GM21381 (cell line): ENCODE measurements around the gene PURB.
A peak's percentile ranks its signal among the peaks of the same experiment; 100 is the strongest.
"Not testable (repeated sequence)": the region's sequence is repeated elsewhere in the genome, so short reads cannot be mapped to it uniquely, and the experiment has no call there.

Experiments used
- ATAC-seq: cut with Tn5 transposase; IDR thresholded peaks from one replicate; pipeline ENCODE4 v1.9.1; 2021; ENCODE audit warnings: mild to moderate bottlenecking, moderate library complexity; ENCODE audit not compliant: unreplicated experiment

PURB gene

DNA sequence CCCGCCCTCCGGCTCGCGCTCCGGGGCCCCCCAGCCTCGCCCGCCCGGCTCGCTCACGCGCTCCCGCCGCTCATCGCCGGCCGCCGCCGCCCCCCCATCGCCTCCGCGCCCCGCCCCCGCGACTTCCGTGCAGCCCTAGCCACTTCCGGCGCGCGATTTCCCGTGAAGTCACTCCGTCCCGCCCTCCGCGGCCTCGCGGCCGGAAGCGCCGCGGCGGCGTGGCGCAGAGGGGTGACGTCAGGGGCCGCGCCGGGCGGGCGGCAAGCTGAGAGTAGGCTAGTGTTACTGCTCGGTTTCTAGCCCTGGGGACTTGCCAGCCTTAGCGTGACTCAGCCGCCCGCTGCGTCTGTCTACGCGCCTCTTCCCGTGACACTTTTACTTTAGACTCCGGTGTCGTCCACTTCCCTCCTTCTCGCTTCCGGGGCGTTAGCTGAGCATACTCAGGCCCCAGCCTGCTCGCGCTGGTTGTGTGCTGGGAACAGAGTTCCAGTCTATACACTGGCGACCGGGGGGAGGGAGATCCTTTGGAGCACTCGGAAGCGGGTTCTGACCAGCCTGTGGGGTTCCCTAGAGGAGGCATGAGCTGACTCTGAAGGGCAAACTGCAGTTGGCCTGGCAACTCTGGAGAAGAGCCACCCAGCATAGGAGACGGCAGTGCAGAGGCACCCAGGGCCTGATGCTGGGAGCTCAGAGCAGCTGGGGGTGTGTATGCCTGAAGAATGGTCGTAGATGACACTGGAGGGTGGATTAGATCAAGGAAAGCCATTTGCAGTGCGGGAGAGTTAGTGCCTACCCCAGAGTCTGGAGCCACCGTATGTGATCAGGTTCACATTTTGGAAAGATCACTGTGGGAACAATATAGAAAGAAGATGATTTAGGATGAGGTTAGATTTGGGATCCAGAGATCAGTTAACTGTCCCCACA is at the start of gene PURB:
Gene PURB (minus strand): TSS at position 137 of the 924 bp plus-strand sequence. CDS start 182 bp downstream, outside the sequence.
- ATAC-seq = peak; percentile 85

DNA sequence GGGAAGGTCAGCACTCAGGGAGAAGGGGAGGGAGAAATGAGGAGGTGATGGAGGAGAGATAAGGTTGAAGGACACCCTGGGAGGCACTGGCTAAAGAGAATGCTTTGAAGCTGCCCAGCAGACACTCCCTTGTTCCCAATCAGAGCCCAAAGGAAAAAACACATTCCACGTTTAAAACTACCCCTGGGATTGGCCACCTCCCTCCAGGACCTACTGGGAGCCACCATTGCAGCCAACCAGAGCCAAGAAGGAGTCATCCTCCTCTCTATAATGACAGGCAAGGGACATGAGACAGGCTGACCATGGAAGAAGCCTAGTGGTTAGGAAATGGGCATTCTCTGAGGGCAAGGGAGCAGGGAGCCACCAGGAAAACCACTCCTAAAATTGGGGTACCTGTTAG is 49.7 kb upstream of the PURB start:
- ATAC-seq = no peak

DNA sequence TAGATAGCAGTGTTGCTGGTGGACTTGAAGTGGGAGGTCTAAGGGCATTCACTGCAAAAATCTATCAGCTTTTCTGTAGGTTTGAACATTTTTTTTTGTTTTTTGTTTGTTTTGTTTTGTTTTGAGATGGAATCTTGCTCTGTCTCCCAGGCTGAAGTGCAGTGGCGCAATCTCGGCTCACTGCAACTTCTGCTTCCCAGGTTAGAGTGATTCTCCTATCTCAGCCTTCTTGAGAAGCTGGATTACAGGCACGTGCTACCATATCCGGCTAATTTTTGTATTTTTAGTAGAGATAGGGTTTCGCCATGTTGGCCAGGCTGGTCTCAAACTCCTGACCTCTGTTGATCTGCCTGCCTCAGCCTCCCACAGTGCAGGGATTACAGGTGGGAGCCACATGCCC is 49.2 kb upstream of the PURB start:
- ATAC-seq = not testable (repeated sequence)

DNA sequence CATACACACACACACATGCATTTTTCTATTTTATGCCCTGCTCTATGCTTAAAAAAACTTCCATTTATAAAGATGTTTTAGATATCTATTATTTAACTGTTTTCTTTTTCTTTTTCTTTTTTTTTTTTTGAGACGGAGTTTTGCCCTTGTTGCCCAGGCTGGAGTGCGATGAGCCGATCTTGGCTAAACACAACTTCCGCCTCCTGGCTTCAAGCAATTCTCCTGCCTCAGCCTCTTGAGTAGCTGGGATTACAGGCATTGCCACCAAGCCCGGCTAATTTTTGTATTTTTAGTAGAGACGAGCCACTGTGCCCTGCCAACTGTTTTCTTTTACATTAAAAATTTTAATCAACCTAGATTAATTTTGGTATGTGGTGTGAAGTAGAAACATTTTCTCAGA is 45.6 kb upstream of the PURB start:
- no peak for ATAC-seq

DNA sequence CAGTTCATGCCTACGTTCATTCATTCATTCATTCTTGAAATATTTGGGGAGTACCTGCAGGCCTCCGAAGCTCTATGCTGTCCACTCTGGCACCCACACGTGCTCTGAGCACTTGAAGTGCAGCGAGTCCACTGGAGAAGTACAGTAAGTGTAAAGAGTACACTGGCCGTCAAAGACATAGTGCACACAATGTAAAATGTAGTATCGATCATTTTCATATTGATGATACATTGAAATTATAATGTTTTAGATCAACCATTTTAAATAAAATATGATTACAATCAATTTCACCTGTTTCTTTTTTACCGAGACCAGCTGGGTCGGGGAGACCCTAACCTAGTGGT is 37.0 kb upstream of the PURB start:
- ATAC-seq = no peak

DNA sequence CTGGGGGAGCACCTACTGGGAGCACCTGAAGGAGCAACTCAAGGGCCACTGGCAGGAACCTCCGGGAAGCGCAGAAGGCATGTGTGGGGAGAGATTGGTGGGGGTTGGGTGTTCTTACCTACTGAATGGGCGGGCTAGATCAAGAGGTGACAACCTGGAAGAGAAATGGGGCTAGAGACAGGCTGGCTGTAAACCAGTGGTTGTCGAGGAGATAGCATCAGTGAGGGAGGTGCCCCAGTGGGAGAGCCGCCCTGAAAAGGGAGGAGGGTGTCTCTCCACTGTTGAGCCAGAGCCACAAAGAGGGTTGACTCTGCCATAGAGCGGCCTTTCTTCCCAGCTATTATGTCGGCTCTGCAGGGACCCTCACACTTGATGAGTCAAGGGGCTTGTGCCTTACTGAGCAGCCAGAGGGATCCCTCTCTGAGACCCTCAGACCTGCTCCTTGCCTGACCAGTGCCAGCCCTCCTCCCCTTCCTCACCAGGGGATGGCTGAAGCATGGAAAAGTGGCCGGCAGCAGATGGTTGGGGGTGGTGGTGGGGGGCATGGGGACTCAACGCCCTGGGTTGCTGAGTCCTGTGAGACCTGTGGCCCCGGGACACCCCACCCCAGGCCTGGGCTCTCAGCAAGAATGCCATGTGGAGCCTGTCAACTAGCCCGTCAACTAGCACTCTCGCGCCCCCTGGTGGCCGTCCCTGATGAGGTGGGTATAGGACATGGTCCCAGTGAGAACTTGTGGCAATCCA is 36.4 kb upstream of the PURB start:
- ATAC-seq = peak; percentile 54

DNA sequence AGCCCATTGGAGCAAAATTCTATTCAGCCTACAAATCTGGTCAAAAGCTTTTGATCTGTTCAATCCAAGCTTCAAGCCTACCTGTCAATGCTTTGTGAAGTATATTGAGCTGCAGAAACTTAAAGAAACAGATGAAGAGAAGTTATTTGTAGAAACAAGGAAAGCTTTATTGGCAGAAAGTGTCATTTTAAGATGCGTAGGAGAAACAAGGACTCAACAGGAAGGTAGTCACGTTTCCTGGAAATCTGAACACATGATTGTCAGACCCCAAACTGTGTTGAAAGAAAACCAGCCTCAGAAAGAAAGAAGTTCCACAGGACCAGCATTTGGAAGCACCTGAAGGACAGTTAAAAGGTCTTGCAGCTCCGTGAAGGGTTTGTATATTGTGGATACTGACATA is 34.8 kb upstream of the PURB start:
- ATAC-seq = no peak

DNA sequence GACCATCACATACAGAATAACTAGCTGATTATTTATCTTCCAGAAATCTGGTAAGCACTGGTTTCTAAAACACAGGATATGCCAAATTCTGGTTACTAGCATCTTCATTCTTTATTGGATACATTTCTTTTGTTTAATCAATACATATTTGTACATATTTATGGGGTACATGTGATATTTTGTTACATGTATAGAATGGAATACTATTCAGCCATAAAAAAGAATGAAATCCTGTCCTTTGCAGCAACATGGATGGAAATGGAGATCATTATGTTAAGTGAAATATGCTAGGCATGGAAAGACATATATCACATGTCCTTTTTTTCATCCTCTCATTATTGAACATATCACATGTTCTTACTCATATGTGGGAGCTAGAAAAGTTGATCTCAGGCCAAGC is 32.7 kb upstream of the PURB start:
- no peak for ATAC-seq

DNA sequence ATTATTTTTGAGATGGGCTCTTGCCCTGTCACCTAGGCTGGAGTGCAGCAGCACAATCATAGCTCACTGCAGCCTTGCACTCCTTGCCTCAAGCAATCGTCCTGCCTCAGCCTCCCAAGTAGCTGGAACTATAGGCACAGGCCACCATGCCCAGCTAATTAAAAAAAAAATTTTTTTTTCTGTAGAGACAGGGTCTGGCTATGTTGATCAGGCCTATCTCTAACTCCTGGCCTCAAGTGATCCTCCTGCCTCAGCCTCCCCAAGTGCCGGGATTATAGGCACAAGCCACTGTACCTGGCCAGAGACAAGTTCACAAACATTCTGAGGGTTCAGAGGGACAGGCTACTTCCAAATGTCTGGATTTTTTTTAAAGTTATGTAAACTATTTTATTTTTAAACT is 32.1 kb upstream of the PURB start:
- no peak for ATAC-seq

DNA sequence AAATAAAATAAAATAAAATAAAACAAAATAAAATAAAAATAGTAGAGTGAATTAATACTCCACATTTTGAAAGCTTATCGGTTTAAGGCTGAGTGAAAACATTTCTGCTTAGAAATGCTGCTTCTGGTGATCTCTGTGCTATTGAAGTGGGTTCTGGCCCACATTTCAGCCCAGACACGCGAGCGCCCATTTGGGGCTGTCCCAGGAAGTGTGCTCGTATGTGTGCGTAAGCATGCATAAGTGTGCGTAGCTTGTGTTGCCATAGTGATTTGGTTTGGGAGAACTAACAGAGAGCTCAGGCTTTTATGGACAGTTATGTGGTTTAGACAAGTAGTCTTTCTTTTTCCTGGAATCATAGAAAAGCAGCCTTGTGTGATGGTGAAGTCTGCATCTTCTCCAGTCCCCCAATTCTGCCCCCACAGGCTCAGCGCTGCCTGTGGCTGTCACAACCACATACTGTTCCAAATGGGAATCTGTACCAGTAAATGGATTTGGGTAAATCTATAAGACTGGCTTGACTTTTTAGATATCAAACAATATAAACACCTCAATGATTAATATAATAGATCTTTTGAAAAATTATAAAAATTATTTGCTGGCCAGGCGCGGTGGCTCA is 29.8 kb upstream of the PURB start:
- peak; percentile 52 for ATAC-seq

DNA sequence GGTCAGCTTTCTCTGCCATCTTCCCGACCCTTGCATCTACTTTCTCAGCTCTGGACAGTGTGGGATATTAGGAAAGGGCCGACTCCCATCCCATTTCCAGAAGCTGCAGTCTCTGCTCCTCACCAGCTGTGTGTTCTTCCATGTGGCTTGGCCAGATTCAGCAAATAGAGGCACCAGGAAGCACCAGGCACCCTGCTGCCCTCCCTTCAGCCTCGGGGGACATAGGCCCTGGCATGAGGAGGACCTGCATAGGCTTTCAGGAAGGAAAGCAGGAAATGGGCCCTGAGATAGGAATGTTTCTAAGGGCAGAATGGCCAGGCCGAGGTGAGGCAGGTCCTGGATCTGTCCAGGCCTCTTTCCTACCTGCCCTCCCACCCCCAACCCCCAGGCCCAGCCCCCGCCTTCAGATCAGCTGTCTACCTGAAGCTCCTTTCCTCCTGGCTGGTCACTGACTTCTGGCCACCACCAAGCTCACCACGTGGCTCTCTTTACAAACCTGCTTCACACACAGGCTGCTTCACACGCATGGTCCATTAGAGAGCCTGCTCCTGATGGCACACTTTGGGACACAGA is 27.5 kb upstream of the PURB start:
- no peak for ATAC-seq

DNA sequence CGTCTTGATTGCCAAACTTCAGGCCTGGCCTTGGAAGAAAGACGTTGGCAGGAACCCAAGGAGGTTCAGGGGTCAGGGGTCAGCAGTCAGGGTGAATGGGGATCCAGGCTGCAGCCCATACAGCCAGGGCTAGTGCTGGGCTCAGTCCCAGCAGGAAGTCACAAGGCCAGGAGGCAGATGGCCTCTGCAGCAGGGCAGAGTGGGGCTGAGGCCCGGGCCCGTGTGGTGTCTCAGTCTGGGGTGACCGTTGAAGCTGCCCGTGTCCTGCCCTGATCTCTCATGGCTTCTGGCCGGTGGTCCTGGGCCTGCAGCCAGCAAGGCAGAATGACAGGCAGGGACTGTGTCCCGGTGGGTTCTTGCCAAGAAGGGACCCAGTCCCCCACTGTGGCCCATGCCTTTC is 26.6 kb upstream of the PURB start:
- ATAC-seq = no peak

DNA sequence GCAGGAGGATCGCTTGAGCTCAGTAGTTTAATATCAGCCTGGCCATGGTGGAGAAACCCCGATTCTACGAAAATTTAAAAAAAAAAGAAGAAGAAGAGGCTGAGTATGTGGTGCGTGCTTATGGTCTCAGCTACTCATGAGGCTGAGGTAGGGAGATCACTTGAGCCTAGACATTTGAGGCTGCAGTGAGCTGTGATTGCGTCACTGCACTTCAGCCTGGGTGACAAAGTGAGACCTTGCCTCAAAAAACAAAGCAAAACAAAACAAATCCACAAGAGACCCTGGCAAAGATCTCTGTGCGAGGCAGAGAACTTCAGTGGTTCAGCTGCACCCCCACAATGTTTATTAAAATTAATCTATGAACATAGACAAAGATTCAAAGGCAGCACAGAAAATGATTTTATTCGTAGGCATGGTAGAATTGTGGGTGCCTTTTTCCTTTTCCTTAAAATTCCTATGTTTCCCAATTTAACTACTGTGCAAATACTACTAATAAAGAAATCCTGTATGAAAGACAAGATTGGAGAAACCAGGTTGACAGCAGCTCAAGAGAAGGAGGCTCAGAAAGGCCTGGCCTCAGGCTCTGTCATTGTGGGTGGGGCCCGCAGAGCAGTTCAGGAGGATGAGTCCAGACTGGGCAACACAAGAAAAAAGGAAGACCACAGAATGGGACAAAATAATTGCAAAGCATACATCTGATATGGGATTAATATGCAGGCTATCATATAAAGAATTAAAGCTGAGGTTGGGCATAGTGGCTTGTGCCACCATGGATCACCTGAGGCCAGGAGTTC is 24.5 kb upstream of the PURB start:
- no peak for ATAC-seq

DNA sequence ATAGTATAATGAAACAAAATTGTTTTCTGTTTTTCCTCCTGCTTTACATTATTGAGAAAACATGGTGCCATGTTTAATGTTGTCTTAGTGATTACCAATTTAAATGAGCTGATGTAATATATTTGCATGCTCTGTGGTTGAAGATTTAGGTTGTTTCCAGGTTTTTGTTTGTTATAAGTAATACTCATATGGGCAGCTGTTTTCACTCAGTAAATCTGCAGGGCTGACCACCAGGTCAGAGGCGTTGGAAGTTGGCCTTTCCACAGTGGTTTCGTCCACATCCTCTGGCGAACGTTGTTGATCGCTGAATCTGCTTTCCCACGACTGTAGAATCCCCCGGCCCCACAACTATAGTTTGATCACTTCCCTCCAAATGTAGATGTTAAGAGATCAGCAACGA is 21.6 kb upstream of the PURB start:
- no peak for ATAC-seq

DNA sequence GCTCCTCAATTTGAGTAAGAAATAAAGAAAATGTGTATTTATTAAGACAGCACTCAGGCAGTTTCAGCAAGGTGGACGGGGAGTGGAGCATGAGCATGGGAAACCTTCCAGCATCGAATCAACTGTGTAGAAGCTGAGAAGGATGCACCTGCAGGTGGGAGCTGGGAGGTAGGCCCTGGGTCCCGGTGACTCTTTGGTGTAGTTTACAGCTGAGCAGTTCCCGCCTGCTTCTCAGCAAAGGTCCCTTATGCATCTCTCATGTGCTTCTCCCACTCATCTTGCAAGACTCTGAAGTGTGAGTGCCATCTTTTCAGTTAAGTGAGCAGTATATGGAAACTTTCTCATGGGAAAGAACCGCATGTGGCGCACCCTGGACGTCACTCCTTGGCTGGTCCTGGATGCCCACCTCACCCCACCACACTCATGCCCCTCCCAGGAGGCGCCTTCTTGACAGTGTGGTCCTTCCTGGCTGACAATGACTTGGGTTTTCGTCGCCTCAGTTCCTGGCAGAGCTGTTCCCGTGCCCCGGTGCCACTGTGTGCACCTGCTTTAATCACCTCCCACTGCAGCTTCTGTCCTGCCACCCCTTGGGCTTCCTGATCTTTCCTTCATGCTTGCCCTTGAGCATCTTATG is 19.8 kb upstream of the PURB start:
- ATAC-seq = no peak

DNA sequence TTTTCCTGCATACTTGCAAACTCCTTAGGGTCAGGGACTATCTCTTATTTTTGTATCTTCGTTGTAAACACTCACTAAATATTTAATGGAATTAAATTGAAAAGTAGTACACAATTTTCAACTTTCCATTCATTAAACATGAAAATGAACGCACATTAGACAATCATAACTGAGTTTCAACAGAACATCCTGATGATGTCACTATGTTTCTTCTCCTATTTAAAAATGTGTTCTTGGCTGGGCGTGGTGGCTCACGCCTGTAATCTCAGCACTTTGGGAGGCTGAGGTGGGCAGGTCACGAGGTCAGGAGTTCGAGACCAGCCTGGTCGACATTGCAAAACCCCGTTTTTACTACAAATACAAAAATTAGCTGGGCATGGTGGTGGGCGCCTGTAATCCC is 14.1 kb upstream of the PURB start:
- ATAC-seq = no peak

DNA sequence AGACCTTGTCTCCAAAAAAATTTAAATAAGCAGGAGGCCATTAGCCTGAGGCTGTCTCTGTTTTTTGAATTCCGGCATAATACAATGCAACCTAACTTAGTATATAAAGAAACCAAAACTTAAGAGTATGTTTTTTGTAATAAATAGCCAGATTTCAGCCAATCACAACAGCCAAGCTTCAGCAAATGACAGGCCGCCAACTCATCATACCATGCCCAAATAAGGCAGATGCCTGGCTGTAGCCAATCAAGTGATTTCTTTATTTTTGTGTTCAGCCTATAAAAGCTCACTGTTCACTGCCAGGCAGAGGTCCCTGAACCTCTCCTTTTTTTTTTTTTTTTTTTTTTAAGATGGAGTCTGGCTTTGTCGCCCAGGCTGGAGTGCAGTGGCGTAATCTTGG is 12.7 kb upstream of the PURB start:
- no peak for ATAC-seq

DNA sequence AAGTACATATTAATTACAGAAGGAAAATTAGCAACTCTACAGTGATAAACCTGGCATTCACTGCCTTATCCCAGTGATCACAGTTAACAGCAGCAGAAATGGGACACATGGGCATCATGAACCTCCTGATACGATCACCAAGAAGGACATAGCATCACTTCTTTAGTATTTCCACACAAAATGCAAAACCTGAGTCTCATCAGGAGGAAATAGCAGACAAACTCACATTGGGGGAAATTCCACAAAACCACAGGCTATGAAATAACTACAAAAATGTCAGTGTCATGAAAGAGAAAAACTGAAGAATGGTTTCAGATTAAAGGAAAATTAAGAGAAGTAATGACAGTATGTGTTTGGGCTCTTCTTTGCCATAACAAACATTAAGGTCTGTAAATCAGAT is 12.0 kb upstream of the PURB start:
- ATAC-seq = no peak

DNA sequence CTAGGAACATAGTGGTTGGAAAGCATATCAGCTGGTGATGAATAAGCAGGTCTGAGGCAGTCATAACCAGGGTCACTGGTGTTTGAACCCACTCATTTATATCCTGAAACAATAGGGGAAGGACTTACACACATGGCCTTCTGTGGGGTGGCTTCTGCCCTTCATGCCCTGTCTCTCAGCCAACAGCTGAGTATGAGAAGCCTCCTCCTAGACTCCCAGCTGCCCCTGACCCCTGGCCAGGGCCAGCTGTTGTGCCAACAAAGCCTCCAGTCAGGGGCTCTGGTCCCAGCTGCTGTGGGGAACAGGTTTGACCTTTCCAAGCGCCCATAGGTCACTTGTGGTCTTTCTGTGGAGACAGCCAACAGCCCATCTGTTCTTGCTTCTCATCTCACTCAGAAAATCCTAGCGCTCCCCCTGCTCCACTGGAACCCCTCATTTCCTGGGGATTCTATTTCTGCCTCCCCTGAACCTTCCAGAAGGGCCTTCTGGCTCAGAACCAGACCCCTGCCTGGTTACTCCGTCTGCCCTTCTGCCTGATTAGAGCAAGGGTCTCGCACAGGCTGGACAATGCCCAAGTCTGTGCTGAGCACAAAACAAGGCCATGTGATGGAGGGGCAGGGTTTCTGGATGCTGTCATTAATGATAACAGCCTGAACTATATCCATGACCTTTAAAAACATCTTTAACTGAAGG is 9.7 kb upstream of the PURB start:
- no peak for ATAC-seq
